Psoas muscle (tissue), 8 donors: Measurements from ENCODE around the gene VCX3A. TPM values are rescaled to one million over a fixed set of nuclear protein-coding genes. Genes with fewer than 3 reads are reported as not detected.
"Not testable (repeated sequence)": the region's sequence is repeated elsewhere in the genome, so short reads cannot be mapped to it uniquely, and the experiment has no call there.

Experiments used
- ATAC-seq, 4 donors: fragments of 200-7000 bp; cut with Tn5 transposase; one replicate each; pipeline ENCODE4 v1.9.1; 2020; ENCODE audit warnings: moderate library complexity in 3 of 4, mild to moderate bottlenecking in 2 of 4
- DNase-seq, 2 donors: peaks; one replicate each; pipeline ENCODE4 v3.0.0-alpha.2; 2020
- H3K27ac ChIP-seq: fragments of 200-600 bp; one replicate; pipeline ENCODE4 v1.8.0; 2022
- H3K27me3 ChIP-seq, 3 donors: fragments of 200-600 bp in 1 of 3; one replicate each; pipeline versions ENCODE4 v1.6.1 to v1.8.0; 2013 to 2022; ENCODE audit warnings: low read length in 2 of 3, mild to moderate bottlenecking in 2 of 3, moderate library complexity in 1 of 3; ENCODE audit not compliant: insufficient read depth in 3 of 3
- H3K36me3 ChIP-seq, 2 donors: fragments of 200-600 bp in 1 of 2; one replicate each; pipeline versions ENCODE4 v1.6.1 to v1.8.0; 2013 to 2022; ENCODE audit warnings: low read depth in 1 of 2, mild to moderate bottlenecking in 1 of 2, moderate library complexity in 1 of 2; ENCODE audit not compliant: insufficient read depth in 1 of 2
- H3K4me1 ChIP-seq: fragments of 200-600 bp; one replicate; pipeline ENCODE4 v1.8.0; 2022
- H3K4me3 ChIP-seq: fragments of 200-600 bp; one replicate; pipeline ENCODE4 v1.8.0; 2022; ENCODE audit warnings: mild to moderate bottlenecking
- H3K9me3 ChIP-seq: fragments of 200-600 bp; one replicate; pipeline ENCODE4 v1.8.0; 2022
- WGBS, 3 donors: extraction: QIAGEN DNeasy Blood & Tissue Kit; methylation state at CpG; one replicate each; pipeline versions ENCODE4 v1.1.6 to v1.1.7; 2013; 5-methylcytosine and 5-hydroxymethylcytosine counted together
- intact Hi-C, 2 donors: fragments of 100-400 bp; cut with DNase I; formaldehyde crosslinking; loops; one replicate each; pipeline versions ENCODE4 v1.11.0 to v1.14.2; 2022
- long read RNA-seq, 2 donors: library from polyadenylated mRNA; unstranded; transcript quantifications; one replicate each; pipeline ENCODE4 v2.0.0, GENCODE V29; 2021
- polyA plus RNA-seq, 3 donors: library from polyadenylated mRNA; stranded (reverse); fragments of 200-250 nt; gene quantifications; one replicate each; pipeline ENCODE4 v1.2.3, GENCODE V29; 2013
- total RNA-seq, 4 donors: library from RNA; stranded (reverse); fragmentation: NEBNext Ultra II Directional in 2 of 4; extraction: Animal tissue kit (Norgen Biotek cat#: 25700) in 2 of 4; gene quantifications; one replicate each; pipeline versions ENCODE4 v1.2.1 to v1.2.4, GENCODE V29; 2021 to 2023
- TF ChIP-seq, protein P1 (sequence below): fragments of 200-600 bp; IDR thresholded peaks from one replicate; pipeline ENCODE4 v1.8.0; 2022; ENCODE audit warnings: antibody characterized with exemption
- donor health status: healthy with polysubstance abuse.
- donor health status: DM: no; HTN: no; CAD: no; lungs with moderate emphysema.
- donor health status: Bipolar disorder and iron deficiency.
- donor health status: healthy.
- donor health status: DM: yes; HTN: yes; CAD: no.
- donor health status: DM: no; HTN: no; CAD: no.
- donor health status: DM: no; HTN: no; CAD: no.
- donor health status: DM: yes; HTN: yes; CAD: no.

The VCX3A gene
- not detected for total RNA-seq
- polyA plus RNA-seq, result not detected
- long read RNA-seq, donor 1, result 0 reads
- long read RNA-seq, donor 2, result 0 reads

DNA sequence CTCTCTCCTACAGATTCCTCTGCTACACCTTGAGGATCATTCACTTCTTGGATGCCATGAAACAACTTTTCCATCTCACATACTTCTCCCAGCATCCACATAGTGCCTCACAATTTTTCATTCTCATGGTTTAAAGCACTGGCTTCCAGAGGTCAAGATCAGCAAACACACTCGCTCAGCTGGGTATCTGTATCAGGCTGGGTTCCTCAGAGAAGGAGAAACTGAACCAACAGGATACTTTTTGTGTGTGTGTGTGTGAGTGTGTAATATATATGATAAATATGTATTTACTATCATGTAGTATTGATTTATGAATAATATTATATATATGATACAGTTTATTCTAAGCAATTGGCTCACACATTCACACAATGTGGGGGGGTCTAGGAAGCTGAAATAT lies at the start of gene VCX3A:
TSS of gene VCX3A (minus strand) at position 101 of the 400 bp plus-strand sequence. CDS start 621 bp downstream, outside the sequence.
- H3K27me3 ChIP-seq, DNase-seq, H3K36me3 ChIP-seq, H3K4me1 ChIP-seq, ATAC-seq, H3K9me3 ChIP-seq, H3K4me3 ChIP-seq, intact Hi-C loops, H3K27ac ChIP-seq: not testable (repeated sequence)
- WGBS, 3 donors, result 86 to 89% (median 88%) methylated on average over 1 of the region's 1 CpG

DNA sequence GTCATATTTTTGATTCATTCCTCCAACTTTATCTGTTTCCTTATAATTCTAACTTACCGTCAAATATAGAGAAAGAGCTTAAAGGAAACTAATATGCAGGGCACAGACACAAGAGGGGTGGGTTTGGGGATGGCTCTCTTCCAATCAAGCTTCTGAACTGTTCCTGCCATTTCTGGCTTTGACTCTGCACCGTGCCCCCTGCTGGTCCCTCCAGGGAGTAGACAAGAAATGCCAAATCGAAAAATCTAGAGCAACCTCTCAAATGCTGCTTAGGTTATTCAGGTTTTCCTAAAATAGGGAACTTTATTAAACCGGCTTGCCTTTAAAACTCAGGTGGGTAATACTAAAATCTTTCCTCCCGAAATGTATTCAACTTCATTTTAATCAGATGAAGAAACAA lies 39.8 kb upstream of the VCX3A start:
- intact Hi-C loops, result no loop called here
- DNase-seq, result no peak
- WGBS, 3 donors, result 67 to 75% (median 69%) methylated on average over 5 of the region's 5 CpGs
- TF ChIP-seq, protein P1, sequence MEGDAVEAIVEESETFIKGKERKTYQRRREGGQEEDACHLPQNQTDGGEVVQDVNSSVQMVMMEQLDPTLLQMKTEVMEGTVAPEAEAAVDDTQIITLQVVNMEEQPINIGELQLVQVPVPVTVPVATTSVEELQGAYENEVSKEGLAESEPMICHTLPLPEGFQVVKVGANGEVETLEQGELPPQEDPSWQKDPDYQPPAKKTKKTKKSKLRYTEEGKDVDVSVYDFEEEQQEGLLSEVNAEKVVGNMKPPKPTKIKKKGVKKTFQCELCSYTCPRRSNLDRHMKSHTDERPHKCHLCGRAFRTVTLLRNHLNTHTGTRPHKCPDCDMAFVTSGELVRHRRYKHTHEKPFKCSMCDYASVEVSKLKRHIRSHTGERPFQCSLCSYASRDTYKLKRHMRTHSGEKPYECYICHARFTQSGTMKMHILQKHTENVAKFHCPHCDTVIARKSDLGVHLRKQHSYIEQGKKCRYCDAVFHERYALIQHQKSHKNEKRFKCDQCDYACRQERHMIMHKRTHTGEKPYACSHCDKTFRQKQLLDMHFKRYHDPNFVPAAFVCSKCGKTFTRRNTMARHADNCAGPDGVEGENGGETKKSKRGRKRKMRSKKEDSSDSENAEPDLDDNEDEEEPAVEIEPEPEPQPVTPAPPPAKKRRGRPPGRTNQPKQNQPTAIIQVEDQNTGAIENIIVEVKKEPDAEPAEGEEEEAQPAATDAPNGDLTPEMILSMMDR, result no peak
- H3K4me1 ChIP-seq, result no peaks in the 10 kb centered on the region
- H3K27me3 ChIP-seq, result no peaks in the 10 kb centered on the region
- no peak overlapping the region for H3K4me3 ChIP-seq
- no peak overlapping the region for H3K27ac ChIP-seq
- H3K9me3 ChIP-seq, result no peaks in the 10 kb centered on the region
- ATAC-seq, result no peak
- no peaks in the 10 kb centered on the region for H3K36me3 ChIP-seq

DNA sequence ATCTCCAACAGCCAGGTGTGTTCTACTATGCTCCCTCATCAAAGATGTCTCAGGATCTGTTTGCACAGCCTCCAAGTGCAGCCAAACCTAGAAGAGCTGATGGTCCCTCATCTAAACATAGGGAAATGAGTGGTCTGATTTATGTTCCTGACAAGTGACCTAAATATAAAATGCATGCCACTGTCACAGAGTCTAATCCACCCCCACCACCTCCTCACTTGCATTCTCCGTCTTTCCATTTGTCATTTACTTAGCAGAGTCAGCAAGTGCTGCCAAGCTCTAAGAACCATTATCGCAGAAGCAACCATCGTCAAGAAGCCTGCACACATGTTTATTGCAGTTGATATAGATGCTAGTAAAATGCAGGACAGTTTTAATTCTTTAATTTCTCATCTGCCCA lies 33.1 kb upstream of the VCX3A start:
- Histone ChIP-seq H3K27ac (no peak overlapping the region), H3K9me3 (no peaks in the 10 kb centered on the region), H3K36me3 (no peaks in the 10 kb centered on the region), H3K4me3 (no peak overlapping the region), H3K27me3 (no peaks in the 10 kb centered on the region), H3K4me1 (no peaks in the 10 kb centered on the region)
- intact Hi-C loops, result no loop called here
- no peak for DNase-seq
- WGBS, 3 donors, result 62 to 69% (median 64%) methylated on average over 3 of the region's 3 CpGs
- TF ChIP-seq, protein P1, result no peak
- no peak for ATAC-seq

DNA sequence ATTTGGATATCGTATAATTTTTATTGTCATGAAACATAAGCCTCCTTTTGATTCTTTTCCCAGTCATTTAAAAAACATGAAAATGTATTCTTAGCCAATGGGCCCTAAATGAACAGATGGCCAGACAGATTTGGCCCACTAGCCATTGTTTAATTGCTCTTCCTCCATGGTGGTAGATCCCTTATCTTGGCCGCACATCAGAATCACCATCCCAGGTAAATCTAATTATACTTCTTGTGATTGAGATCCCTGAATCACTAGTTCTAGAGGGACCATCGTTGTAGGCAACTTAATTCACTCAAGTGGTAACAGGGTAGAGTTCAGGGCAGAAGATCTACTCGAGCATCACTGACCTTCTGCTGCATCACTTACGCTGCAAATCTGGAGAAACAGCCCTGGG lies 24.1 kb upstream of the VCX3A start:
- intact Hi-C loops, result no loop called here
- no peaks in the 10 kb centered on the region for H3K36me3 ChIP-seq
- WGBS, 3 donors, result 79 to 85% (median 81%) methylated on average over 5 of the region's 5 CpGs
- H3K27ac ChIP-seq, result no peak overlapping the region
- no peaks in the 10 kb centered on the region for H3K4me1 ChIP-seq
- no peaks in the 10 kb centered on the region for H3K9me3 ChIP-seq
- no peak for DNase-seq
- H3K27me3 ChIP-seq, result no peaks in the 10 kb centered on the region
- TF ChIP-seq, protein P1, result no peak
- ATAC-seq, result no peak
- no peak overlapping the region for H3K4me3 ChIP-seq

DNA sequence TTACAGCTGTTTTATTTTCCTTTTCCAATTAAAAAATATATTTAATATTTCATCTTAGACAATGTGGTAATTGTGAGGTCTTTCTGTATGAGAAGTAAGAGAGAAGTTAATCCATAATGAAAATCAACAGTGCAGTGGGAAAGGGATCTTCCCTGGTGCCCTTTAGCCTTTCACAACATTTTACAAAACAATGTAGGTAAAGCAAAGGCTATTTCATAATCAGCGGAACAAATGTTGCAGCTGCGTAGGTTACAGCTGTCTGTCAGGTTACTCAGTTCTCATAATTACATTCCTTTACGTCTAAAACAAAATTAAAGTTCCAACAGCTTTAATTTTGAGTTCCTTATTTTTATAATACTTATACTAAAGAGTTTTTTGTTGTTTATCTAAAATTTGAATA lies 22.8 kb upstream of the VCX3A start:
- no peak for ATAC-seq
- no peak overlapping the region for H3K4me3 ChIP-seq
- 48 to 59% (median 56%) methylated on average over 3 of the region's 3 CpGs for WGBS, 3 donors

More for the DNA sequence above, 22.8 kb upstream of the VCX3A start:
- H3K9me3 ChIP-seq, result no peaks in the 10 kb centered on the region
- no peak for DNase-seq
- no peak overlapping the region for H3K27ac ChIP-seq
- no peaks in the 10 kb centered on the region for H3K27me3 ChIP-seq
- intact Hi-C loops, result no loop called here
- TF ChIP-seq, protein P1, result no peak
- no peaks in the 10 kb centered on the region for H3K4me1 ChIP-seq
- no peaks in the 10 kb centered on the region for H3K36me3 ChIP-seq
